Mesothelial cell of epicardium (in vitro differentiated cells): ENCODE results near the gene CHAD. TPM values are rescaled to one million over a fixed set of nuclear protein-coding genes. Genes with fewer than 3 reads are reported as not detected.
A peak's percentile ranks its signal among the peaks of the same experiment; 100 is the strongest.

ENCODE experiments used
- DNase-seq, 2 experiments: peaks; one replicate each; pipeline ENCODE4 v3.0.0; 2021; ENCODE audit warnings: low spot score in 2 of 2; ENCODE audit not compliant: unreplicated experiment in 2 of 2
- H3K27ac Mint-ChIP-seq: 2 replicates; pipeline ENCODE4 v1.8.0; 2021; ENCODE audit warnings: mixed read lengths
- H3K27me3 Mint-ChIP-seq: 2 replicates; pipeline ENCODE4 v1.8.0; 2021; ENCODE audit warnings: low read depth, mixed read lengths
- H3K36me3 Mint-ChIP-seq: 2 replicates; pipeline ENCODE4 v1.8.0; 2021; ENCODE audit warnings: mixed read lengths
- H3K4me1 Mint-ChIP-seq: 2 replicates; pipeline ENCODE4 v1.8.0; 2021; ENCODE audit warnings: mixed read lengths
- H3K4me3 Mint-ChIP-seq: 2 replicates; pipeline ENCODE4 v1.8.0; 2021; ENCODE audit warnings: mild to moderate bottlenecking, moderate library complexity, mixed read lengths
- H3K9me3 Mint-ChIP-seq: 2 replicates; pipeline ENCODE4 v1.8.0; 2021; ENCODE audit warnings: mixed read lengths
- CTCF ChIP-seq: fragments of 200-600 bp; sonication (generic); IDR thresholded peaks from one replicate; pipeline ENCODE4 v1.5.0; 2021; ENCODE audit warnings: antibody characterized with exemption; ENCODE audit not compliant: unreplicated experiment
- total RNA-seq: library from RNA; stranded (reverse); gene quantifications from 3 replicates; pipeline ENCODE4 v1.2.1, GENCODE V29; 2021

CHAD gene
- total RNA-seq, 1 donor from 2014 or later = not detected

- Mint-ChIP-seq H3K4me3 (no peak overlapping the region), H3K27me3 (peaks cover 20% of the 10 kb centered on the region), H3K9me3 (no peaks in the 10 kb centered on the region), H3K36me3 (peaks cover 18% of the 10 kb centered on the region), H3K4me1 (no peaks in the 10 kb centered on the region), H3K27ac (no peak overlapping the region)
- no peak for TF ChIP-seq CTCF
- no peak for DNase-seq
Observed at GRCh38 chr17:50471009-50471905, 2.6 kb upstream of the CHAD start.

- peaks cover 20% of the 10 kb centered on the region for H3K27me3 Mint-ChIP-seq
- no peak overlapping the region for H3K4me3 Mint-ChIP-seq
- H3K9me3 Mint-ChIP-seq = no peaks in the 10 kb centered on the region
- H3K4me1 Mint-ChIP-seq = no peaks in the 10 kb centered on the region
- peaks cover 21% of the 10 kb centered on the region for H3K36me3 Mint-ChIP-seq
- no peak overlapping the region for H3K27ac Mint-ChIP-seq
- TF ChIP-seq CTCF = no peak
- no peak for DNase-seq
Observed at GRCh38 chr17:50470426-50470825, 1.7 kb upstream of the CHAD start.

- Mint-ChIP-seq H3K4me1 (no peaks in the 10 kb centered on the region), H3K27ac (no peak overlapping the region), H3K36me3 (peaks cover 26% of the 10 kb centered on the region), H3K4me3 (peak overlapping the region; percentile 22), H3K27me3 (peaks cover 20% of the 10 kb centered on the region), H3K9me3 (no peaks in the 10 kb centered on the region)
- DNase-seq = no peak
- TF ChIP-seq CTCF = no peak
Observed at GRCh38 chr17:50469671-50470305, 1.1 kb upstream of the CHAD start.

- H3K36me3 Mint-ChIP-seq = peaks cover 26% of the 10 kb centered on the region
Observed at GRCh38 chr17:50469208-50469605, 527 bp upstream of the CHAD start.

GRCh38 chr17:50467855-50468303 is 801 bp downstream of the CHAD start:
- Mint-ChIP-seq H3K4me1 (no peaks in the 10 kb centered on the region), H3K9me3 (no peaks in the 10 kb centered on the region), H3K27ac (no peak overlapping the region), H3K4me3 (peak overlapping the region; percentile 20), H3K36me3 (peaks cover 17% of the 10 kb centered on the region), H3K27me3 (peaks cover 20% of the 10 kb centered on the region)
- no peak for DNase-seq
- TF ChIP-seq CTCF = no peak

More at GRCh38 chr17:50469208-50469605, 527 bp upstream of the CHAD start:
- Mint-ChIP-seq H3K27ac (no peak overlapping the region), H3K27me3 (peaks cover 20% of the 10 kb centered on the region), H3K4me3 (peak overlapping the region; percentile 45), H3K9me3 (no peaks in the 10 kb centered on the region), H3K4me1 (no peaks in the 10 kb centered on the region)
- DNase-seq = no peak
- TF ChIP-seq CTCF = no peak
